Measurements from ENCODE around the gene ELK3.

GRCh38 chr12:96238336-96239047, 44.3 kb downstream of the ELK3 start:
- TF ChIP-seq, protein P1, sequence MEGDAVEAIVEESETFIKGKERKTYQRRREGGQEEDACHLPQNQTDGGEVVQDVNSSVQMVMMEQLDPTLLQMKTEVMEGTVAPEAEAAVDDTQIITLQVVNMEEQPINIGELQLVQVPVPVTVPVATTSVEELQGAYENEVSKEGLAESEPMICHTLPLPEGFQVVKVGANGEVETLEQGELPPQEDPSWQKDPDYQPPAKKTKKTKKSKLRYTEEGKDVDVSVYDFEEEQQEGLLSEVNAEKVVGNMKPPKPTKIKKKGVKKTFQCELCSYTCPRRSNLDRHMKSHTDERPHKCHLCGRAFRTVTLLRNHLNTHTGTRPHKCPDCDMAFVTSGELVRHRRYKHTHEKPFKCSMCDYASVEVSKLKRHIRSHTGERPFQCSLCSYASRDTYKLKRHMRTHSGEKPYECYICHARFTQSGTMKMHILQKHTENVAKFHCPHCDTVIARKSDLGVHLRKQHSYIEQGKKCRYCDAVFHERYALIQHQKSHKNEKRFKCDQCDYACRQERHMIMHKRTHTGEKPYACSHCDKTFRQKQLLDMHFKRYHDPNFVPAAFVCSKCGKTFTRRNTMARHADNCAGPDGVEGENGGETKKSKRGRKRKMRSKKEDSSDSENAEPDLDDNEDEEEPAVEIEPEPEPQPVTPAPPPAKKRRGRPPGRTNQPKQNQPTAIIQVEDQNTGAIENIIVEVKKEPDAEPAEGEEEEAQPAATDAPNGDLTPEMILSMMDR (tag by site-specific recombination; IDR thresholded peaks at IDR 0.05): no peak
- TF ChIP-seq ZFP69B (tag by site-specific recombination; IDR thresholded peaks at IDR 0.05) (no peak), ZNF157 (tag by site-specific recombination; IDR thresholded peaks at IDR 0.05) (no peak)

Data from HEK293 (cell line).